Dendritic cell treated with granulocyte-macrophage colony-stimulating factor and Interleukin-4, amounts not matched to agents 40 ng/mL and 50 ng/mL, for 4 days (primary cell): Measurements from ENCODE around the gene RXRA.

Experiments used
- H3K27ac Mint-ChIP-seq: one replicate; pipeline ENCODE4 v1.8.0; 2022; ENCODE audit warnings: mild to moderate bottlenecking, mixed read lengths
- H3K27me3 Mint-ChIP-seq: one replicate; pipeline ENCODE4 v1.8.0; 2022; ENCODE audit warnings: mild to moderate bottlenecking, mixed read lengths
- H3K36me3 Mint-ChIP-seq: one replicate; pipeline ENCODE4 v1.8.0; 2022; ENCODE audit warnings: low read depth, mixed read lengths
- H3K4me1 Mint-ChIP-seq: one replicate; pipeline ENCODE4 v1.8.0; 2022; ENCODE audit warnings: low read depth, mixed read lengths
- H3K4me3 Mint-ChIP-seq: one replicate; pipeline ENCODE4 v1.8.0; 2022; ENCODE audit warnings: mild to moderate bottlenecking, moderate library complexity, mixed read lengths
- H3K9me3 Mint-ChIP-seq: one replicate; pipeline ENCODE4 v1.8.0; 2022; ENCODE audit warnings: mixed read lengths
- intact Hi-C: fragments of 100-400 bp; cut with micrococcal nuclease; formaldehyde crosslinking; loops from one replicate; pipeline ENCODE4 v1.15.0; 2022

The RXRA gene

GRCh38 chr9:134410835-134411217 is 84.6 kb downstream of the RXRA start:
- Mint-ChIP-seq H3K36me3 (peaks cover 100% of the 10 kb centered on the region), H3K27ac (peak overlapping the region; percentile 96), H3K27me3 (no peaks in the 10 kb centered on the region), H3K4me1 (peaks cover 86% of the 10 kb centered on the region), H3K4me3 (no peak overlapping the region), H3K9me3 (no peaks in the 10 kb centered on the region)
- intact Hi-C loops, result no loop called here

- intact Hi-C loops, result no loop called here
- Mint-ChIP-seq H3K4me1 (peaks cover 83% of the 10 kb centered on the region), H3K36me3 (peaks cover 100% of the 10 kb centered on the region), H3K27me3 (no peaks in the 10 kb centered on the region), H3K9me3 (no peaks in the 10 kb centered on the region), H3K27ac (peak overlapping the region; percentile 96), H3K4me3 (peak overlapping the region; percentile 4)
These were observed 85.4 kb downstream of the RXRA start for GRCh38 chr9:134411440-134412297.

- H3K27me3 Mint-ChIP-seq, result no peaks in the 10 kb centered on the region
- no peak overlapping the region for H3K27ac Mint-ChIP-seq
- no peak overlapping the region for H3K4me3 Mint-ChIP-seq
- intact Hi-C loops, result no loop called here
- peaks cover 83% of the 10 kb centered on the region for H3K4me1 Mint-ChIP-seq
- H3K36me3 Mint-ChIP-seq, result peaks cover 100% of the 10 kb centered on the region
- no peaks in the 10 kb centered on the region for H3K9me3 Mint-ChIP-seq
These were observed 86.0 kb downstream of the RXRA start for GRCh38 chr9:134412298-134412711.

- Mint-ChIP-seq H3K27me3 (no peaks in the 10 kb centered on the region), H3K27ac (peak overlapping the region; percentile 39), H3K36me3 (peaks cover 100% of the 10 kb centered on the region), H3K4me1 (peaks cover 83% of the 10 kb centered on the region), H3K9me3 (no peaks in the 10 kb centered on the region), H3K4me3 (peak overlapping the region; percentile 5)
- intact Hi-C loops, result no loop called here
These were observed 87.0 kb downstream of the RXRA start for GRCh38 chr9:134413112-134413715.

- Mint-ChIP-seq H3K36me3 (peaks cover 100% of the 10 kb centered on the region), H3K27me3 (no peaks in the 10 kb centered on the region), H3K27ac (peak overlapping the region; percentile 39), H3K4me1 (peaks cover 83% of the 10 kb centered on the region), H3K4me3 (no peak overlapping the region), H3K9me3 (no peaks in the 10 kb centered on the region)
- intact Hi-C loops, result no loop called here
These were observed 87.8 kb downstream of the RXRA start for GRCh38 chr9:134413890-134414623.

GRCh38 chr9:134414900-134415425 is 88.7 kb downstream of the RXRA start:
- intact Hi-C loops, result no loop called here
- no peak overlapping the region for H3K4me3 Mint-ChIP-seq
- no peaks in the 10 kb centered on the region for H3K9me3 Mint-ChIP-seq
- no peak overlapping the region for H3K27ac Mint-ChIP-seq
- peaks cover 83% of the 10 kb centered on the region for H3K4me1 Mint-ChIP-seq
- H3K27me3 Mint-ChIP-seq, result no peaks in the 10 kb centered on the region
- H3K36me3 Mint-ChIP-seq, result peaks cover 100% of the 10 kb centered on the region

GRCh38 chr9:134416385-134417015 is 90.2 kb downstream of the RXRA start:
- no peak overlapping the region for H3K4me3 Mint-ChIP-seq
- peaks cover 100% of the 10 kb centered on the region for H3K36me3 Mint-ChIP-seq
- H3K27ac Mint-ChIP-seq, result peak overlapping the region; percentile 42
- no peaks in the 10 kb centered on the region for H3K9me3 Mint-ChIP-seq
- H3K27me3 Mint-ChIP-seq, result no peaks in the 10 kb centered on the region
- peaks cover 83% of the 10 kb centered on the region for H3K4me1 Mint-ChIP-seq
- intact Hi-C loops, result no loop called here

GRCh38 chr9:134418354-134418753 is 92.1 kb downstream of the RXRA start:
- H3K36me3 Mint-ChIP-seq, result peaks cover 100% of the 10 kb centered on the region
- H3K4me3 Mint-ChIP-seq, result no peak overlapping the region
- H3K27ac Mint-ChIP-seq, result peak overlapping the region; percentile 50
- H3K4me1 Mint-ChIP-seq, result peaks cover 79% of the 10 kb centered on the region
- no peaks in the 10 kb centered on the region for H3K9me3 Mint-ChIP-seq
- intact Hi-C loops, result no loop called here
- H3K27me3 Mint-ChIP-seq, result no peaks in the 10 kb centered on the region

- Mint-ChIP-seq H3K9me3 (no peaks in the 10 kb centered on the region), H3K4me3 (no peak overlapping the region), H3K36me3 (peaks cover 100% of the 10 kb centered on the region), H3K27ac (peak overlapping the region; percentile 50), H3K27me3 (no peaks in the 10 kb centered on the region), H3K4me1 (peaks cover 74% of the 10 kb centered on the region)
- intact Hi-C loops, result no loop called here
These were observed 92.9 kb downstream of the RXRA start for GRCh38 chr9:134419000-134419683.

- Mint-ChIP-seq H3K27me3 (no peaks in the 10 kb centered on the region), H3K9me3 (no peaks in the 10 kb centered on the region), H3K4me1 (peaks cover 74% of the 10 kb centered on the region), H3K4me3 (no peak overlapping the region), H3K27ac (no peak overlapping the region), H3K36me3 (peaks cover 100% of the 10 kb centered on the region)
- intact Hi-C loops, result no loop called here
These were observed 93.4 kb downstream of the RXRA start for GRCh38 chr9:134419684-134420076.

GRCh38 chr9:134420281-134420845 is 94.1 kb downstream of the RXRA start:
- Mint-ChIP-seq H3K27ac (no peak overlapping the region), H3K9me3 (no peaks in the 10 kb centered on the region), H3K27me3 (no peaks in the 10 kb centered on the region), H3K4me3 (no peak overlapping the region), H3K4me1 (peaks cover 72% of the 10 kb centered on the region), H3K36me3 (peaks cover 100% of the 10 kb centered on the region)
- intact Hi-C loops, result no loop called here

GRCh38 chr9:134420974-134421432 is 94.7 kb downstream of the RXRA start:
- intact Hi-C loops, result no loop called here
- Mint-ChIP-seq H3K27ac (peak overlapping the region; percentile 38), H3K9me3 (no peaks in the 10 kb centered on the region), H3K36me3 (peaks cover 100% of the 10 kb centered on the region), H3K4me3 (no peak overlapping the region), H3K4me1 (peaks cover 66% of the 10 kb centered on the region), H3K27me3 (no peaks in the 10 kb centered on the region)

GRCh38 chr9:134421888-134422287 is 95.6 kb downstream of the RXRA start:
- peaks cover 100% of the 10 kb centered on the region for H3K36me3 Mint-ChIP-seq
- intact Hi-C loops, result no loop called here
- peaks cover 60% of the 10 kb centered on the region for H3K4me1 Mint-ChIP-seq
- peak overlapping the region; percentile 38 for H3K27ac Mint-ChIP-seq
- H3K27me3 Mint-ChIP-seq, result no peaks in the 10 kb centered on the region
- no peaks in the 10 kb centered on the region for H3K9me3 Mint-ChIP-seq
- no peak overlapping the region for H3K4me3 Mint-ChIP-seq
